Smooth muscle cell (in vitro differentiated cells): ENCODE data around the gene TANC1. TPM values are rescaled to one million over a fixed set of nuclear protein-coding genes. Genes with fewer than 3 reads are reported as not detected.
A peak's percentile ranks its signal among the peaks of the same experiment; 100 is the strongest.

Source experiments
- DNase-seq: peaks from one replicate; lab custom pipeline; 2025; ENCODE audit not compliant: unreplicated experiment; lab: John Stamatoyannopoulos, UW
- H2AFZ ChIP-seq: fragments of 200-600 bp; sonication (generic); 2 replicates; pipeline ENCODE4 v1.6.0; 2016; ENCODE audit warnings: antibody characterized with exemption, low read depth, mild to moderate bottlenecking
- H3F3A ChIP-seq: fragments of 200-600 bp; sonication (generic); 2 replicates; pipeline ENCODE4 v1.6.0; 2017; ENCODE audit warnings: antibody characterized with exemption, low read depth
- H3K27ac ChIP-seq: fragments of 200-600 bp; sonication (generic); 2 replicates; pipeline ENCODE4 v1.5.1; 2016; ENCODE audit warnings: low read depth, mild to moderate bottlenecking
- H3K27me3 ChIP-seq: fragments of 200-600 bp; sonication (generic); 2 replicates; pipeline ENCODE4 v1.6.1; 2016; ENCODE audit warnings: low read depth, mild to moderate bottlenecking
- H3K36me3 ChIP-seq: fragments of 200-600 bp; sonication (generic); 2 replicates; pipeline ENCODE4 v1.5.1; 2016; ENCODE audit warnings: low read depth
- H3K4me1 ChIP-seq: fragments of 200-600 bp; sonication (generic); 2 replicates; pipeline ENCODE4 v1.5.1; 2016; ENCODE audit warnings: low read depth
- H3K4me2 ChIP-seq: fragments of 200-600 bp; sonication (generic); 2 replicates; pipeline ENCODE4 v1.6.0; 2016; ENCODE audit warnings: mild to moderate bottlenecking
- H3K4me3 ChIP-seq: fragments of 200-600 bp; sonication (generic); 2 replicates; pipeline ENCODE4 v1.5.1; 2016; ENCODE audit warnings: mild to moderate bottlenecking
- H3K79me2 ChIP-seq: fragments of 200-600 bp; sonication (generic); 2 replicates; pipeline ENCODE4 v1.6.0; 2016; ENCODE audit warnings: low read depth, mild to moderate bottlenecking
- H3K9ac ChIP-seq: fragments of 200-600 bp; sonication (generic); 2 replicates; pipeline ENCODE4 v1.6.0; 2016; ENCODE audit warnings: low read depth
- H3K9me3 ChIP-seq: fragments of 200-600 bp; sonication (generic); replicated peaks from 2 replicates; pipeline ENCODE4 v1.5.1; 2016; ENCODE audit warnings: low read depth
- H4K20me1 ChIP-seq: fragments of 200-600 bp; sonication (generic); 2 replicates; pipeline ENCODE4 v1.6.0; 2016; ENCODE audit warnings: low read depth
- CTCF ChIP-seq: fragments of 200-600 bp; sonication (generic); IDR thresholded peaks from 2 replicates; pipeline ENCODE4 v1.5.1; 2017; ENCODE audit warnings: borderline replicate concordance, mild to moderate bottlenecking, antibody characterized with exemption; ENCODE audit not compliant: insufficient read depth, poor library complexity, severe bottlenecking
- WGBS: methylation state at CpG from one replicate; pipeline ENCODE4 v1.1.7; 2016; ENCODE audit warnings: low lambda C conversion rate; 5-methylcytosine and 5-hydroxymethylcytosine counted together
- polyA plus RNA-seq: library from polyadenylated mRNA; unstranded; fragments of >200 nt; fragmentation: Nextera tagmentation; extraction: Ambion mirVana; gene quantifications from 2 replicates; pipeline ENCODE4 v1.2.1, GENCODE V29; 2016
- total RNA-seq: library from RNA; depleted of rRNA; stranded (reverse); fragments of >200 nt; gene quantifications from 2 replicates; pipeline ENCODE4 v1.2.3, GENCODE V29; 2014

TANC1 gene
- total and polyA plus RNA-seq, 2 experiments from 2014 or later = 9.1 to 30.8 TPM

GRCh38 chr2:158963071-158963470 lies 5.4 kb upstream of the TANC1 start:
- 70% methylated on average over 3 of the region's 3 CpGs for WGBS
- Histone ChIP-seq H3K4me1 (peaks cover 45% of the 10 kb centered on the region), H3K27me3 (no peaks in the 10 kb centered on the region), H3K4me2 (no peak overlapping the region), H3K9ac (no peak overlapping the region), H3K4me3 (no peak overlapping the region), H3K9me3 (no peaks in the 10 kb centered on the region), H3K36me3 (no peaks in the 10 kb centered on the region), H3F3A (peaks cover 15% of the 10 kb centered on the region), H3K27ac (no peak overlapping the region), H4K20me1 (no peaks in the 10 kb centered on the region), H2AFZ (no peak overlapping the region), H3K79me2 (no peaks in the 10 kb centered on the region)
- no peak for DNase-seq
- TF ChIP-seq CTCF = no peak

DNA sequence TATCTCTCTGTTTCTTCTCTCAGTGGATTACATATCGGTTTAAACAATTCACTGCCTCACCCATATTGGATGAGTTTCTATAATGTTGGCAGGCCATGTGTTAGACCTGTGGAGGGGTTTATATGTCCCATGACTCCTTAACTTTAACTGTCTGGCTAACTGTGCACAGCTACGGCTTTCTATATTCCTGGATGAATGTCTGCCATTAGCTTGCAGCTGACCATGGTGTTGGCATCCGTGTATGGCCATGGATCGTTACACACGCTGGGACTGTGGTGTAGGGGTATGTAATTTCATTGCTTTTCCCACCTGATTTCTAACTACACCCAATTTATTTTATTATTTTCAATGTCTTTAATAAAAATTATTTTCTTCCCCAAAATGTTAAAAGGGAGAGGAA lies 3.3 kb upstream of the TANC1 start:
- TF ChIP-seq CTCF = no peak
- Histone ChIP-seq H3F3A (peaks cover 20% of the 10 kb centered on the region), H4K20me1 (peaks cover 4% of the 10 kb centered on the region), H3K27ac (no peak overlapping the region), H3K4me3 (no peak overlapping the region), H2AFZ (no peak overlapping the region), H3K27me3 (no peaks in the 10 kb centered on the region), H3K9ac (no peak overlapping the region), H3K79me2 (peaks cover 7% of the 10 kb centered on the region), H3K4me2 (no peak overlapping the region), H3K4me1 (peaks cover 49% of the 10 kb centered on the region), H3K9me3 (no peaks in the 10 kb centered on the region), H3K36me3 (no peaks in the 10 kb centered on the region)
- WGBS = 96% methylated on average over 5 of the region's 5 CpGs
- no peak for DNase-seq

DNA sequence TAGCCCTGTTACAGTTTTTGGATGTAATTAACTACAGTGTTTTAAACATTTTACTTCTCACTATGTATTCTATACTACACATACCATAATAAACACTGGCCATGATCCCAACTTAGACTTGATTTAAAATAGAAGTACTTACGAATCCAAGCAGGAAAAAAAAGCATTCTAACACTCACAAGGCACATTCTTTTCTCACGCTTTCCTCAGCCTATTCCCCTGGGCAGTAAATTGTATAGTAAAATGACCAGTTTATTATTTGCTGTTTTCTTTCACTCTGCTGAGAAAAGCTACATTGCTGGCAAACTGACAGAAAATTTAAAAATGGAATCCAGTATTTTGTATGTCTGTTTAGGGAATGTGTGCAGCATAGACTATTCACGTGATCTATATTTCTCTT lies 2.8 kb upstream of the TANC1 start:
- H3K36me3 ChIP-seq = no peaks in the 10 kb centered on the region
- peak overlapping the region; percentile 3 for H2AFZ ChIP-seq
- DNase-seq = no peak
- no peaks in the 10 kb centered on the region for H3K27me3 ChIP-seq
- no peak overlapping the region for H3K4me3 ChIP-seq
- 58% methylated on average over 3 of the region's 3 CpGs for WGBS
- no peak for TF ChIP-seq CTCF
- peaks cover 9% of the 10 kb centered on the region for H4K20me1 ChIP-seq
- H3F3A ChIP-seq = peaks cover 24% of the 10 kb centered on the region
- H3K9me3 ChIP-seq = no peaks in the 10 kb centered on the region
- no peak overlapping the region for H3K9ac ChIP-seq
- H3K27ac ChIP-seq = peak overlapping the region; percentile 76
- H3K79me2 ChIP-seq = peaks cover 10% of the 10 kb centered on the region
- peaks cover 54% of the 10 kb centered on the region for H3K4me1 ChIP-seq
- H3K4me2 ChIP-seq = peak overlapping the region; percentile 84

GRCh38 chr2:158966312-158966711 lies 2.1 kb upstream of the TANC1 start:
- H3K79me2 ChIP-seq = peaks cover 17% of the 10 kb centered on the region
- DNase-seq = no peak
- H3K4me1 ChIP-seq = peaks cover 59% of the 10 kb centered on the region
- peaks cover 30% of the 10 kb centered on the region for H3F3A ChIP-seq
- 86% methylated on average over 1 of the region's 1 CpG for WGBS
- H3K27ac ChIP-seq = peak overlapping the region; percentile 76
- H3K9ac ChIP-seq = no peak overlapping the region
- H3K27me3 ChIP-seq = no peaks in the 10 kb centered on the region
- no peak overlapping the region for H3K4me3 ChIP-seq
- no peak for TF ChIP-seq CTCF
- H3K4me2 ChIP-seq = peak overlapping the region; percentile 84
- peak overlapping the region; percentile 10 for H2AFZ ChIP-seq
- H4K20me1 ChIP-seq = peaks cover 16% of the 10 kb centered on the region
- H3K9me3 ChIP-seq = no peaks in the 10 kb centered on the region
- H3K36me3 ChIP-seq = no peaks in the 10 kb centered on the region
